Neural progenitor cell (in vitro differentiated cells): ENCODE measurements around the gene MAP7D1.

Source experiments
- EZH2 ChIP-seq: fragments of 200-600 bp; sonication (generic); IDR thresholded peaks from 2 replicates; pipeline ENCODE4 v1.6.1; 2017; ENCODE audit warnings: antibody characterized with exemption, mild to moderate bottlenecking, moderate library complexity
- EZH2phosphoT487 ChIP-seq: fragments of 200-600 bp; sonication (generic); IDR thresholded peaks from 2 replicates; pipeline ENCODE4 v1.6.1; 2017; ENCODE audit warnings: antibody characterized with exemption
- TF ChIP-seq, protein P1 (sequence below): fragments of 200-600 bp; sonication (generic); IDR thresholded peaks from 2 replicates; pipeline ENCODE4 v1.5.1; 2017; ENCODE audit warnings: antibody characterized with exemption, mild to moderate bottlenecking

DNA sequence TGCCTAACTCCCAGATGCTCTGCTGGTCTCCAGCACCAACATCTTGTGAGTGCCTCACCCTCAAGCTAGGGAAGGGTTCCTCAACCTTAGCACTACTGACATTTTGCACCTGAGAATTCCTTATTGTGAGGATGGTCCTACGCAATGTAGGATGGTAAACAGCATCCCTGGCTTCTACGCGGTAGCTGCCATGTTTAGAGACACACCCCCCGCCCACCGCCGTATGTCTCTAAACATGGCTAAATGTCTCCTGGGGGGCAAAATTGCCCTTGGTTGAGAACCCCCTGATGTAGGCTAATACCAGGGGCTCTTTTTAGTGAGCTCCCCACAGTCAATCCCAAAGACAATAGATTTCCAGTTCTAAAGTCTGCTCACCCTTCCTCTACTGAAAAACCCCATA lies 2.5 kb upstream of the MAP7D1 start:
- TF ChIP-seq, protein P1, sequence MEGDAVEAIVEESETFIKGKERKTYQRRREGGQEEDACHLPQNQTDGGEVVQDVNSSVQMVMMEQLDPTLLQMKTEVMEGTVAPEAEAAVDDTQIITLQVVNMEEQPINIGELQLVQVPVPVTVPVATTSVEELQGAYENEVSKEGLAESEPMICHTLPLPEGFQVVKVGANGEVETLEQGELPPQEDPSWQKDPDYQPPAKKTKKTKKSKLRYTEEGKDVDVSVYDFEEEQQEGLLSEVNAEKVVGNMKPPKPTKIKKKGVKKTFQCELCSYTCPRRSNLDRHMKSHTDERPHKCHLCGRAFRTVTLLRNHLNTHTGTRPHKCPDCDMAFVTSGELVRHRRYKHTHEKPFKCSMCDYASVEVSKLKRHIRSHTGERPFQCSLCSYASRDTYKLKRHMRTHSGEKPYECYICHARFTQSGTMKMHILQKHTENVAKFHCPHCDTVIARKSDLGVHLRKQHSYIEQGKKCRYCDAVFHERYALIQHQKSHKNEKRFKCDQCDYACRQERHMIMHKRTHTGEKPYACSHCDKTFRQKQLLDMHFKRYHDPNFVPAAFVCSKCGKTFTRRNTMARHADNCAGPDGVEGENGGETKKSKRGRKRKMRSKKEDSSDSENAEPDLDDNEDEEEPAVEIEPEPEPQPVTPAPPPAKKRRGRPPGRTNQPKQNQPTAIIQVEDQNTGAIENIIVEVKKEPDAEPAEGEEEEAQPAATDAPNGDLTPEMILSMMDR: no peak
- TF ChIP-seq EZH2: no peak
- TF ChIP-seq EZH2phosphoT487: no peak
